ENCODE data around the gene TLR1.

DNA sequence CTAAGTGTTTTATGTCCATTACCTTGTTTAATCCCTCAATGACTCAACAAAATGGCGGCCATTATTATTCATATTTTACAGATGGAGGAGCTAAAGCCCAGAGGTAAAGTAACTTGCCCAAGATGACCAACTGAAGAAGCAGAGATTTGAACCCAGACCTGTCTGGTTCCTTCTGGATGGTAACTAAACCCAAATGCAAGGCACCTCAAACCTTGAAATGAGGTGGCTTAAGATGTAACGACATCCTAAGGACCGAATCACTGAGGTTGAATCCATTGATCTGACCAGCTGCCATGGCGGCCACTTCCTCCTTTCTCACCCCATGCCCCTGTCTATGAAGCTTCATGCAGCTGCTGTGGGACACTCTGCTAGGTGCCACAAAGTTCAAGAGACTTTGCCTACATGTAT is 22.7 kb downstream of the TLR1 start:
- TF ChIP-seq ZNF529 (tag by site-specific recombination; IDR thresholded peaks at IDR 0.05; ENCODE audit: insufficient replicate concordance) (no peak), CTCF (tag by site-specific recombination; IDR thresholded peaks at IDR 0.05) (no peak), ZNF600 (tag by site-specific recombination; IDR thresholded peaks at IDR 0.05) (no peak), ZNF621 (tag by site-specific recombination; IDR thresholded peaks at IDR 0.05) (no peak), MYNN (tag by site-specific recombination; IDR thresholded peaks at IDR 0.05; ENCODE audit: borderline replicate concordance) (no peak), ZNF449 (tag by site-specific recombination; IDR thresholded peaks at IDR 0.05) (no peak), ATF2 (tag by site-specific recombination; IDR thresholded peaks at IDR 0.05; ENCODE audit: low read depth) (no peak), ZNF777 (tag by site-specific recombination; IDR thresholded peaks at IDR 0.05; ENCODE audit: borderline replicate concordance) (no peak), PBX3 (CRISPR knock-in tag; IDR thresholded peaks at IDR 0.05) (no peak)

All from HEK293 (cell line).